H9 (cell line): ENCODE measurements around the gene KAT14. TPM values are rescaled to one million over a fixed set of nuclear protein-coding genes. Genes with fewer than 3 reads are reported as not detected.

Source experiments
- DNase-seq: peaks from one replicate; pipeline ENCODE4 v3.0.0-alpha.2; 2017
- H2AFZ ChIP-seq: one replicate; pipeline ENCODE4 v1.6.1; 2013; ENCODE audit warnings: mild to moderate bottlenecking, low read length, control low read depth, moderate library complexity
- H2AK5ac ChIP-seq: 2 replicates; pipeline ENCODE4 v1.6.1; 2013; ENCODE audit warnings: low read length, control low read depth, mixed read lengths; ENCODE audit not compliant: insufficient read length
- H2BK120ac ChIP-seq: one replicate; pipeline ENCODE4 v1.6.1; 2013; ENCODE audit warnings: low read depth, mild to moderate bottlenecking, low read length, control low read depth, inconsistent platforms; ENCODE audit not compliant: poor library complexity, severe bottlenecking
- H2BK12ac ChIP-seq: 2 replicates; pipeline ENCODE4 v1.6.1; 2013; ENCODE audit warnings: low read length, control low read depth, mixed read lengths, low read depth; ENCODE audit not compliant: insufficient read length
- H2BK15ac ChIP-seq: 2 replicates; pipeline ENCODE4 v1.6.1; 2013; ENCODE audit warnings: low read depth, low read length, control low read depth
- H2BK20ac ChIP-seq: one replicate; pipeline ENCODE4 v1.6.1; 2013; ENCODE audit warnings: low read depth, mild to moderate bottlenecking, low read length, control low read depth, inconsistent platforms; ENCODE audit not compliant: poor library complexity, severe bottlenecking
- H2BK5ac ChIP-seq: 2 replicates; pipeline ENCODE4 v1.6.1; 2013; ENCODE audit warnings: low read length, control low read depth, mixed read lengths; ENCODE audit not compliant: insufficient read length
- H3K14ac ChIP-seq: 2 replicates; pipeline ENCODE4 v1.6.1; 2013; ENCODE audit warnings: low read length, control low read depth; ENCODE audit not compliant: insufficient read depth
- H3K18ac ChIP-seq: 2 replicates; pipeline ENCODE4 v1.6.1; 2013; ENCODE audit warnings: low read depth, mild to moderate bottlenecking, mixed read lengths, low read length, control low read depth; ENCODE audit not compliant: insufficient read length
- H3K23ac ChIP-seq: 2 replicates; pipeline ENCODE4 v1.6.1; 2013; ENCODE audit warnings: low read length, control low read depth, mixed read lengths, low read depth; ENCODE audit not compliant: insufficient read length
- H3K23me2 ChIP-seq: 2 replicates; pipeline ENCODE4 v1.6.1; 2013; ENCODE audit warnings: low read depth, mild to moderate bottlenecking, mixed read lengths, low read length, control low read depth; ENCODE audit not compliant: insufficient read length, poor library complexity, severe bottlenecking
- H3K27ac ChIP-seq: 2 replicates; pipeline ENCODE4 v1.5.1; 2013; ENCODE audit warnings: low read length, control low read depth, mixed read lengths, low read depth; ENCODE audit not compliant: insufficient read length
- H3K27me3 ChIP-seq: 2 replicates; pipeline ENCODE4 v1.6.1; 2013; ENCODE audit warnings: low read length, control low read depth, inconsistent platforms; ENCODE audit not compliant: insufficient read depth
- H3K4ac ChIP-seq: 2 replicates; pipeline ENCODE4 v1.6.1; 2013; ENCODE audit warnings: low read depth, mild to moderate bottlenecking, control low read depth, inconsistent platforms, low read length, moderate library complexity
- H3K4me1 ChIP-seq: 2 replicates; pipeline ENCODE4 v1.6.1; 2013; ENCODE audit warnings: low read length, control low read depth, inconsistent platforms; ENCODE audit not compliant: insufficient read depth
- H3K4me2 ChIP-seq: 2 replicates; pipeline ENCODE4 v1.6.1; 2013; ENCODE audit warnings: low read length, control low read depth, mixed read lengths; ENCODE audit not compliant: insufficient read length, insufficient read depth
- H3K56ac ChIP-seq: 2 replicates; pipeline ENCODE4 v1.6.1; 2013; ENCODE audit warnings: low read depth, mild to moderate bottlenecking, mixed read lengths, low read length, control low read depth; ENCODE audit not compliant: insufficient read length
- H3K79me1 ChIP-seq: 2 replicates; pipeline ENCODE4 v1.6.1; 2013; ENCODE audit warnings: low read depth, mild to moderate bottlenecking, moderate library complexity, low read length, control low read depth, inconsistent platforms; ENCODE audit not compliant: insufficient read depth, poor library complexity, severe bottlenecking
- H3K79me2 ChIP-seq: 2 replicates; pipeline ENCODE4 v1.6.1; 2013; ENCODE audit warnings: low read length, control low read depth, inconsistent platforms; ENCODE audit not compliant: insufficient read depth
- H3K9ac ChIP-seq: 2 replicates; pipeline ENCODE4 v1.6.1; 2013; ENCODE audit warnings: low read length, control low read depth, mixed read lengths; ENCODE audit not compliant: insufficient read length; ENCODE audit errors: extremely low read depth
- H3K9me3 ChIP-seq: one replicate; pipeline ENCODE4 v1.6.1; 2013; ENCODE audit warnings: low read depth, low read length, inconsistent platforms; ENCODE audit not compliant: control insufficient read depth
- H3T11ph ChIP-seq: one replicate; pipeline ENCODE4 v1.6.1; 2013; ENCODE audit warnings: mild to moderate bottlenecking, low read length, control low read depth, inconsistent platforms
- H4K20me1 ChIP-seq: one replicate; pipeline ENCODE4 v1.6.1; 2013; ENCODE audit not compliant: control insufficient read depth, insufficient read length, insufficient read depth
- H4K5ac ChIP-seq: 2 replicates; pipeline ENCODE4 v1.6.1; 2013; ENCODE audit warnings: low read depth, mild to moderate bottlenecking, mixed read lengths, low read length, control low read depth; ENCODE audit not compliant: insufficient read length
- H4K8ac ChIP-seq: replicated peaks from 2 replicates; pipeline ENCODE4 v1.6.1; 2013; ENCODE audit warnings: low read length, control low read depth, mixed read lengths, low read depth; ENCODE audit not compliant: insufficient read length
- H4K91ac ChIP-seq: 2 replicates; pipeline ENCODE4 v1.6.1; 2013; ENCODE audit warnings: low read depth, mild to moderate bottlenecking, moderate library complexity, mixed read lengths, low read length, control low read depth; ENCODE audit not compliant: insufficient read length
- H3K27ac Mint-ChIP-seq, 3 experiments: 2 replicates in 2 of 3; 3 replicates in 1 of 3; pipeline ENCODE4 v1.8.0; 2020 to 2021; ENCODE audit warnings: mixed read lengths in 3 of 3, mild to moderate bottlenecking in 1 of 3, moderate library complexity in 1 of 3
- H3K27me3 Mint-ChIP-seq: 2 replicates; pipeline ENCODE4 v1.8.0; 2021; ENCODE audit warnings: low read depth, mild to moderate bottlenecking, moderate library complexity, mixed read lengths
- H3K36me3 Mint-ChIP-seq, 3 experiments: 2 replicates in 2 of 3; 3 replicates in 1 of 3; pipeline ENCODE4 v1.8.0; 2020 to 2021; ENCODE audit warnings: low read depth in 3 of 3, mixed read lengths in 3 of 3; ENCODE audit not compliant: insufficient read depth in 1 of 3
- H3K4me1 Mint-ChIP-seq, 2 experiments: 2 replicates each; pipeline ENCODE4 v1.8.0; 2020; ENCODE audit warnings: mixed read lengths in 2 of 2
- H3K4me3 Mint-ChIP-seq, 2 experiments: 2 replicates in 1 of 2; 3 replicates in 1 of 2; pipeline ENCODE4 v1.8.0; 2020 to 2021; ENCODE audit warnings: mild to moderate bottlenecking in 2 of 2, mixed read lengths in 2 of 2, moderate library complexity in 1 of 2
- H3K9me3 Mint-ChIP-seq, 2 experiments: 2 replicates in 1 of 2; 3 replicates in 1 of 2; pipeline ENCODE4 v1.8.0; 2020; ENCODE audit warnings: mild to moderate bottlenecking in 2 of 2, mixed read lengths in 2 of 2, moderate library complexity in 1 of 2
- CTCF ChIP-seq: fragments of 200-600 bp; sonication (generic); conservative IDR thresholded peaks from 3 replicates; pipeline ENCODE4 v1.8.0; 2021; ENCODE audit warnings: antibody characterized with exemption, mild to moderate bottlenecking
- WGBS: extraction: QIAGEN DNeasy Blood & Tissue Kit; methylation state at CpG from one replicate; pipeline ENCODE4 v1.1.7; 2013; ENCODE audit warnings: missing lambda C conversion rate, low lambda C conversion rate, mixed read lengths; ENCODE audit not compliant: insufficient read length; ENCODE audit errors: extremely low coverage; 5-methylcytosine and 5-hydroxymethylcytosine counted together
- total RNA-seq: library from RNA; stranded (reverse); gene quantifications from 2 replicates; pipeline ENCODE4 v1.2.1, GENCODE V29; 2021

KAT14 gene
- total RNA-seq, 1 experiment from 2014 or later, result 19.2 TPM

GRCh38 chr20:18172379-18172778 is 34.7 kb downstream of the KAT14 start:
- Histone ChIP-seq H4K5ac (no peak overlapping the region), H3K18ac (no peak overlapping the region), H3K79me1 (peaks cover 6% of the 10 kb centered on the region), H2BK5ac (no peak overlapping the region), H2AK5ac (no peak overlapping the region), H2AFZ (no peak overlapping the region), H4K8ac (no peak overlapping the region), H3K4me2 (no peak overlapping the region), H2BK12ac (no peak overlapping the region), H3K27me3 (no peaks in the 10 kb centered on the region), H3K27ac (no peak overlapping the region), H4K20me1 (no peaks in the 10 kb centered on the region), H3K4me1 (no peaks in the 10 kb centered on the region), H3K23ac (no peak overlapping the region), H3T11ph (no peak overlapping the region), H2BK20ac (no peak overlapping the region), H3K4ac (no peak overlapping the region), H3K79me2 (no peaks in the 10 kb centered on the region; the same call in 1 of the 2 replicates), H2BK120ac (no peak overlapping the region), H3K9me3 (no peaks in the 10 kb centered on the region), H3K14ac (no peak overlapping the region), H3K23me2 (no peaks in the 10 kb centered on the region), H3K56ac (no peak overlapping the region), H4K91ac (no peak overlapping the region), H2BK15ac (no peak overlapping the region), H3K9ac (no peak overlapping the region)
- no peak for DNase-seq
- TF ChIP-seq CTCF, result no peak
- H3K36me3 Mint-ChIP-seq, result peaks cover 26 to 36% (median 33%) of the 10 kb centered on the region in 3 experiments
- no CpG with 5 or more reads among the region's 2 CpGs for WGBS
- H3K4me1 Mint-ChIP-seq, result peaks cover 16 to 22% of the 10 kb centered on the region in 2 experiments
- no peaks in the 10 kb centered on the region for H3K9me3 Mint-ChIP-seq
- H3K27me3 Mint-ChIP-seq, result no peaks in the 10 kb centered on the region
- no peak overlapping the region for H3K4me3 Mint-ChIP-seq
- H3K27ac Mint-ChIP-seq, result no peak overlapping the region; a peak in 1 of 7 replicates
